GM19035 (cell line): ENCODE measurements around the gene CAVIN2.
A peak's percentile ranks its signal among the peaks of the same experiment; 100 is the strongest.

Experiments
- ATAC-seq: cut with Tn5 transposase; IDR thresholded peaks from one replicate; pipeline ENCODE4 v1.9.1; 2021; ENCODE audit not compliant: unreplicated experiment

The CAVIN2 gene, protein sequence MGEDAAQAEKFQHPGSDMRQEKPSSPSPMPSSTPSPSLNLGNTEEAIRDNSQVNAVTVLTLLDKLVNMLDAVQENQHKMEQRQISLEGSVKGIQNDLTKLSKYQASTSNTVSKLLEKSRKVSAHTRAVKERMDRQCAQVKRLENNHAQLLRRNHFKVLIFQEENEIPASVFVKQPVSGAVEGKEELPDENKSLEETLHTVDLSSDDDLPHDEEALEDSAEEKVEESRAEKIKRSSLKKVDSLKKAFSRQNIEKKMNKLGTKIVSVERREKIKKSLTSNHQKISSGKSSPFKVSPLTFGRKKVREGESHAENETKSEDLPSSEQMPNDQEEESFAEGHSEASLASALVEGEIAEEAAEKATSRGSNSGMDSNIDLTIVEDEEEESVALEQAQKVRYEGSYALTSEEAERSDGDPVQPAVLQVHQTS

DNA sequence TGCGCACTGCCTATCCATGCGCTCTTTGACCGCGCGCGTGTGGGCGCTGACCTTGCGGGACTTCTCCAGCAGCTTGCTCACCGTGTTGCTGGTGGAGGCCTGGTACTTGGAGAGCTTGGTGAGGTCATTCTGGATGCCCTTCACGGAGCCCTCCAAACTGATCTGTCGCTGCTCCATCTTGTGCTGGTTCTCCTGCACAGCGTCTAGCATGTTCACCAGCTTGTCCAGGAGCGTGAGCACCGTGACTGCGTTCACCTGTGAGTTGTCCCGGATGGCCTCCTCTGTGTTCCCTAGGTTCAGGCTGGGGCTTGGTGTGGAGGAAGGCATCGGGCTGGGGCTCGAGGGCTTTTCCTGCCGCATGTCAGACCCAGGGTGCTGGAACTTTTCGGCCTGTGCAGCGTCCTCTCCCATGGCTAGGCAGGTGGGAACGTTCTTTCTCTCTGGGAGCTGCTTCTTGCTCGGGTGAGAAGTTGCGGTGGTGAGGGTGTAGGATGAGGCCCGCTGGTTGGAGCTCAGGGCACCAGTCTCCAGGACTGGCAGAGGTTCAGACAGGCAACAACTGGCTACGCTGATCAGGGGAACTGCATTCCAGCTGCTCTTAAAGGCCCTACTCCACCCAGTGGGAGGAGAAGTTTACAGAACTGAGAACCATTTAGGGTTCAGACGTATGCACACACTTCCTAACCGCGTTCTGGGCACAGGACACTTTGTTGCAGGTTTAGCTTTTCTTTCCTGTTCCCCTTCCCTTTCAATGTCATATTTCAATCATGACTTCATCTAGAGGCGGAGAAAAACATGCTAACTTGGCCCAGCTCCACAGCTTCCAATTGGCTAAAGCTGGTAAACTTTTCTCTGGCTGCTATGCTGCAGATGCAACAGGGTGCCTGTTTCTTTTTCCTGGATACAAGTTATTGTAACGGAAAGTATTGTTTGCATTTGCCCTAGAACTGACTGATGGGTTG lies at the start of gene CAVIN2:
Gene CAVIN2, minus strand, starts transcription at position 574 of the 962 bp plus-strand sequence. Its CDS starts 163 bp downstream, at position 411.
- peak; percentile 48 for ATAC-seq

DNA sequence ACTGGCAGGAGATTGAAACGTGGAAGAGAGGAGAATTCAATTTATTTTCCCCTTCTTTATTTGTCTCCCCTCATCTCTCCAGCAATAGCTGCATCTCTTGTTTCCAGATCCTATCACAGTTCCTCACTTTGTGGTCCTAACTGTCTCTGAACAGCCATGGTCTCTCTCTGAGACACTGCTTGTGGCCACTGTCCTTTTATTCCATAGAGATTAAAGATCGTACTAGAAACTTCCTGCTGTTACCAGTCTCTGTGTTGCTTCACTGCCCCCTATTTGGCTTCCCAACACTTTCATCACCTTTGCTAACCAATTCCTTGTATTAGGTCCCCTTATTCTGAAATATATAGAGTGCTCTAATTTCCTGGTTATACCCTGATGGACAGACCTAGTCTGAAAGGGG lies 48.9 kb upstream of the CAVIN2 start:
- ATAC-seq: no peak

DNA sequence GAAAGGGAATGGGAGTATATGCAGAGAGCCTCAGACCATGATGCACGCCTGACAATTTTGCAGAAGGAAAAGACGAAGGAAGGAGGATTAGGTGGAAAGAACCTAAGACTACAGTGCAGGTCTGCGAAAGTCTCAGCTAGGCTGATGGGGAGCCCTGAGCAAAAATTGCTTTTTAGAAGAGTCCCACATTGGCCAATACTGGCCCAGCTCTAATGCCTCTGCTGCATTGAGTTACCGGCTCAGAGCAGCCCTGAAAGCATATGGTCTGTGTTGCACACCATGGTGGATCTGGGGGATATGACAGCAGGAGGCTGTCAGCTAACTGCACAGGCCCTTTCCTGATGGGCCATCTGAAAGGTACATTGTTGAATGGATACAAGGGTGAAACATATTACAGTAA lies 48.3 kb upstream of the CAVIN2 start:
- ATAC-seq: no peak

DNA sequence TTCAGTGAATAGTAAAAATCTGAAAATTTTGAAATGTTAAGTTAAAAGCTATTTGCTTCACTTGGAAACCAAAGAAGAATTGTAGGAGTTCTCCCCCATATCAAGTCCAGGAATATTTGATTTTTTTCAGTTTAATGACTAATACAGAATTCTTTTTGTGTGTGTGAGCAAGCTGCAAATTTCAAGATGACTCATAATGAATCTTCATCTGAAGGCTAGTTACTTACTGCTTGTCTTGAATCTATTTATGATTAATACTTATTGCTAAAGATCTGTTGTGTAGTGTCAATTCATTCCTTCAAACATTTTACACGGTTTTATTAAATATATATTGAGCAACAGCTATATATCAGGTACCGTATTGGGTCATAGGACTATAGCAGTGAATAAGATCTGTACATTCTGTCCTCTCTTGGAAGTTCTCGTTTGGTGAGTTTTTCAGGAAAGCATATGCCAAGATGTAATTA lies 47.8 kb upstream of the CAVIN2 start:
- ATAC-seq: no peak

DNA sequence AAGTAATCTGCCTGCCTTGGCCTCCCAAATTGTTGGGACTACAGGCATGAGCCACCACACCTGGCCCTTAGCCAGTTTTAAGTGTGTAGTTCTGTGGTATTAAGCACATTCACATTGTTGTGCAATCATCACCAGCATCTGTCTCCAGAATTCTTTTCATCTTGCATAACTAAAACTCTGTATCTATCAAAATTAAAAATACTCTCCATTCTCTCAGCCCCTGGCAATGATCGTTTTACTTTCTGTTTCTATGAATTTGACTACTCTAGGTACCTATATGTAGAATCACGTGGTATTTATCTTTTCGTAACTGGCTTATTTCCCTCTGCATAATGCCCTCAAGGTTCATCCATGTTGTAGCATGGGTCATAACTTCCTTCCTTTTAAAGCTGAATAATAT lies 45.5 kb upstream of the CAVIN2 start:
- ATAC-seq: no peak

DNA sequence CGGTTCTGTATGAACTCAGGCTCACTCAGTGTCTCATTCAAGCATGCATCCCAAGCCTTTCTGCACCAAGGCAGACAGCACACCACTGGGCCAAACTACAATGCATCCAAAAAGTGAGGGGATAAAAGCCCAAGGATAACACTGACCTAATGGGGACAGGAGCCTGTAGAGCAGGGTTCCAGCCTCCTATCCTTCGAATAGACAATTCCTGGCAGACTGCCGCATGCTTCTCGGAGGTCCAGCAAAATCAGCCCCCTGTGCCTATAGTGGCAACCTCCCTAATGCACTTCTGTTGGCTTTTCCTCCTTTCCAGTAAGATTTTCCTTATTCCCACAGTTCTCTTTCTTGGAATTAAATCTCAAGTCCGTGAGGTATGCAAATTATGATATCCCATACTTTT lies 44.8 kb upstream of the CAVIN2 start:
- ATAC-seq: no peak

DNA sequence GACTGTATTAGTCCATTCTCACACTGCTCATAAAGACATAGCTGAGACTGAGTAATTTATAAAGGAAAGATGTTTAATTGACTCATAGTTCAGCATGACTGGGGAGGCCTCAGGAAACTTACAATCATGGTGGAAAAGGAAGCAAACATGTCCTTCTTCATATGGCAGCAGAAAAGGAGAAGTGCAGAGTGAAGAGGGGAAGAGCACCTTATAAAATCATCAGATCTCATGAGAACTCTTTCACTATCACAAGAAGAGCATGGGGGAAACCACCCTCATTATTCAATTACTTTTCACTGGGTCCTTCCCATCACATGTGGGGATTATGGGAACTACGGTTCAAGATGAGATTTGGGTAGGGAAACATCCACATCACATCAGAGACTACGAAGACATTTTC lies 43.0 kb upstream of the CAVIN2 start:
- no peak for ATAC-seq

DNA sequence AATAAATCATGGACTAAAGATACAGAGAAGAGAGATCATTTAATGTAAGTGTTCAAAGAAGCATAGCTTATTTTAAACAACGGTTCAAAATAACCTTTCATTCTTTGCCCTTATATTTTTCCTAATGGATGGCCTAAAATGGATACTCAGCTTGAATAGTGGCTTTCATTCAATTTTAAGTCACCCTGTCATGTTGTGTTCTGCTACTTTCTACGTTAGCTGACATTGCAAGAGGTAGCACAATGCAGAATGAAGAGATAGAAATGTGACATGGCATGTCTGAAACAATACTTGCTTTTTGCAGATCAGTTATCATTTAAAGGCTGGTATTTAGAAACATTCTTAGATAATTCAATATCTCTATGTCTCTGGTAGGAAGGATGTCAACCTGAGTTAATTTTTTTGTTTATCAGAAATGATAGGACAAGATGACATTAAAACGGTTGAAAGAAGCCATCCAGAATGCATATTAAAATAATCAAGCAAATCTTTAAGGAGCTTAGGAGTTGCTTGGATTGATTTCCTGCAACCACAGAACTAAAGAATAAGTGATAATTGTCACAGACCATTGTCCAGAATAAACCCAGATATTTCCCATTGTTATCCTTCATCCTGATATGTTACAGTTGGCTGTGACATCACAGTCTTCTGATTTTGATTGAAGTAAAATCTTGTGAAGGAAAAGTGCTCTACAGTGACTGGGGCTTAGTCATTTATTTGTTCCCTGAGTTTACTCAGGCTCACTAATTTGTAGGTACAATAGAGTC lies 41.7 kb upstream of the CAVIN2 start:
- ATAC-seq: no peak

DNA sequence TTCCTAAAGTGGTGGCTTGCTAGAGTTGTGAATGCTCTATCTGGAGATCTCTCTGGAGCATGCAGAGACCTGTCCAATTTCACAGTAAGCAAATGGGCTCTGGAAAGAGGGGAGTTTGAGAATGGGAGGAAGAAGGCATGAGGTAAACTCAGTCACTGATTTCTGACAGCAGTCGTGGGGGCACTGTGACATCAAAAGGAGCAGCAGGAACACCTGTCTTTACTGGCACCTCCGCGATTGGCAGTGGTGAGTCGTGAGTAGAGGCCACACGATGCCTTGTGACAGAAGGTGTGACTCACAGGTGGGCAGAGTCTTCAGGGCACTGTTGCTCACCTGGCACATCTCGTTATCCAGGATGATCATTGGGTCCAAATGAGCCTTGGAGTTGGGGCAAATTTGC lies 38.8 kb upstream of the CAVIN2 start:
- no peak for ATAC-seq

DNA sequence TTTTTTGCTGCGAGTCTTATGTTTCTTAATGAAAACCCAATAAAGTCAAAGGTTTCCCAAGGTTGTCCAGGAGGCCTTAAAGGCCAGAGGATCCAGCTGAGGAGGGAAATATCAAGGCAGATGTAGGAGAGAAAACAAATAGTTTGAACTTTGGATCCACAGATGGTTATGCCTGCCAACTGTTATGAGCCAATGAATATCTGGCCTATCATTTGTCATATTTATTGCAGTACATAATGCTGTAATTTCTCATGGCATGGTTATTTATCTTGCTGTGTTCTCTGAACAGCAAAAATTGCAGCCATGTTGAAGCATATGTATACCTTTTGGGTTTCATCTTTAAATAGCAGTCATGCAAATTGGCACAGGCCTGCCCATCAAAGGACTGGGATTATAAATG lies 38.2 kb upstream of the CAVIN2 start:
- ATAC-seq: no peak

DNA sequence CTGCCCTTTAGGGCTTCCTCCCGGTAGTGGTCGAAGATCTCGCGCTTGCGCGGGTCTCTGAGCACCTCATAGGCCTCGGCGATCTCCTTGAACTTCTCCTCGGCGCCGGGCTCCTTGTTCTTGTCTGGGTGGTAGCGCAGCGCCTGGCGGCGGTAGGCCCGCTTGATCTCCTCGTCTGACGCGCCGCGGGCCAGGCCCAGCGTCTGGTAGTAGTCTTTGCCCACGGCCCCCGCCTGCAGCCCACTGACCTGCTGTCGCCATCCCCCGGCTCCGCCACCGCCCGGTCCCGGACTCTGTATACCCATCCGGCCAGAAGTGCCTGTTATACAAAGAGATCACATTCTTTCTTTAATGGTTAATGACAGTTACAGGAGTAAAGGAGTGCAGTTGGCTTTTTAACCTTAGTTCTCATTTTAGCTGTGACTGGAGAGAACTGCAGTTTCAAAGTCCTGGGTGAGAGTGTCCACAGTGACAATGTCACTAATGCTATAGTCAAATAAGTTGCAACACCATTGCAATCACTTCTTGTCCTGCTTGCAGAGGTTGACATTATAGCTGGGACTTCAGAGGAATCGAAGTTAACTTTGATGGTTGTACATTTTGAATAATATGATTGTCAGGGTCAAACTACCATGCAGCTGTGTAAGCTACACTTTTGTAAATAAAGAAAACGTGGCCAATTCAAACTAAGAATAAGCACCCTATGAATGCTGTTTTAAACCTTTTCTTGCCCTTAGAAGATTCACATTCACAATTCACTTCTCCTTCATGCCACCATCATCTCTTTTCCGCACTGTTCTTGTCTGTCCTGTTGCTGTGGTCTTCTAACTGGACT lies 35.3 kb upstream of the CAVIN2 start:
- no peak for ATAC-seq

DNA sequence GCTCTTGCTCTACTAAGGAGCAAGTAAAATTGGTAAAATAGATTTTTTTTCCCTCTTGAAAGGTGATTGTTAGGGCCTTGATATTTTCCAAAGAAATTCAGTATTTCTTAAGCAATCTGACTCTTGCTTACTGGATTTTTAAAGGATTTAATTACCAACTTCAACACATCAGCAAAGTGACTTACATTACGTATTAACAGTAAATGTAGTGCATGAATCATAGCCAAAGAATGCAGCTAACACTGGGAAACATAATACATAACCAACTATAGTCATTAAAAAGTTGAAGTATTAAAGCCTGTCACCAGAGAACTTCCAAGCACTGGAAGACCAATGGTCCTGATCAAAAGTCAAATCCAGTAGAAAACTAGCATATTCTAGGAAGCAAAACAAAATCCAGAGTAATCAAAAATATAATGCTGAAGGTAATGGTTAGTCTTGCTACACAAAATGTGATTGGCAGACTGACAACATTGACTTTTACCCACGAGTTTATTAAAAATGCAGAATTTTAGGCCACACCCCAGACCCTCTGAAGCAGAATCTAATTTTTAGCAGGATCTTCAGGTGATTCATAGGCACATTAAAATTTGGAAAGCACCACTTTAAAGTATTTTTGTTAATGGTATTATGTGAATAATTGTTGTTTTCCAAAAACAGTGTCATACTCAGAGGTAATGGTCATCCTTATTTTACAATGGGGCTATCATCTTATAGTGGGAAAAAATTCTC lies 31.8 kb upstream of the CAVIN2 start:
- no peak for ATAC-seq

DNA sequence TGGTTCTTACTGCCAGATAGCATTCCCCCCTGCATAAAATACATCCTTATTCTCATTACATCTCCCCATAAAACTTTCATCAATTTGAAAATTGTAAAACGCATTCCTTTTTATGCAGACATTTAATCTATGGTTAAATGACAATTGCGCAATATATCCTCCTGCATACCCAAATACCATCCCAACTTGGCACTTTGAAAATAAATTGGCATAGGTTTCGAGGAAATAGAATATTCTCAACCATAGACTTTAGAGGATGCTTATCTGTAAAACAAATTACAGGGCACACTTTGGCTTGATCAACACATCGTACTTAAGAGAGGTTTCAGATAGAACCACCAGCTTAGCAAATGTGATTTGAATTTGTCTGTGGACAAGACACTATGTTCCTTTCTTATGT lies 31.0 kb upstream of the CAVIN2 start:
- no peak for ATAC-seq

DNA sequence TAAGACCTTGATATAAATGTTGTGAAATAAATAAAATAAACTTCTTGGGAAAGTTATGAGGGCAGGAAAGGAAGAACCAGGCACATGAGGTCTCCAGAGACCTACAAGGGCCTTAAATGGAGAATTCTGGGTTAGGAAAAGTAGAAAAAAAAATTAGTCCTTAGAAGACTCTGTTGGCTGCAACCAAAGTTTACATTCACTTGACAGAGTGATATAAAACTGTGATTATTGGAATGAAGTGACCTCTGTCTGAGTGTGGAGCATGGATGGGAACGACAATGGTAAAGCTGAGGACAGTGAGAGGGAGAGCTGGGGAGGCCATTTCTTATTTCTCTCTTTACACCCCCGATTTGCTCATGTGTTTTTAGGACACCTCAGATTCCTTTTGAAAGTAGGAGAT lies 29.0 kb upstream of the CAVIN2 start:
- ATAC-seq: no peak

DNA sequence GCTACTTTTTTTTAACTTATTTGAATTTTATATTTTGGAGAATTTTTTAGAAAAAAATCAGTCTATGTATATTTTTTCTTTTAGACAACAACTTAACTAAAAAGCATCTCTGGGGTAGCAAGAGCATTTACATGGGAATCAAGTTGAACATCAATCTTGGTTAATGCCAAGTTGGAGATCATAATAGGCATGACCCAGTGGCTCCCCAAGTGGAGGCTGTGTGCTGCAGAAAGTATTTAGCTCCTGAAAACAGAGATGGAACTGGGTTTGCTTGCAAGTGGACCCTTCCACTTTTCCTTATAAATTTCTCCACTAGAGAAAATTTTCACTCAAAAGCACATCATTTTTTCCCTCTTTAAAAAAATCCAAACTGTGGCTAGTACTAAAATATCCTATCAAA lies 23.9 kb upstream of the CAVIN2 start:
- no peak for ATAC-seq

DNA sequence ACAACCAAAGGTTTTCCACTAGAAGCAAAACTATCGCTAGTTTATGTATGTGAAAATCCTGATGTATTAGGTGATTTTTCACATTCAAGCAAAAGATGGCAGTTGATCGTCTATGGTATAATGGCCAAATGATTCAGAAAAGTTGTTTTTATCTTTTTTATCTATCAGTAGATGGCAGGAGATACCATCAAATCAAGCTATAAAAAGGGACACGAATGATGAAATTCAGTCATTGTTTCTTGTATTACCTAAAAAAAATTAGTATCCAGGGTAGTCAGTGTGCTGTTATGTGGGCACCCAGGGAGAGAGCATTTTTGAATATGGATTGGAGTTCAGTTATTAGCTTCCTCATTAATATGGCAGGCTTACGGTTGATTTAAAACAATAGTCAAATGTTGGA lies 22.9 kb upstream of the CAVIN2 start:
- no peak for ATAC-seq

DNA sequence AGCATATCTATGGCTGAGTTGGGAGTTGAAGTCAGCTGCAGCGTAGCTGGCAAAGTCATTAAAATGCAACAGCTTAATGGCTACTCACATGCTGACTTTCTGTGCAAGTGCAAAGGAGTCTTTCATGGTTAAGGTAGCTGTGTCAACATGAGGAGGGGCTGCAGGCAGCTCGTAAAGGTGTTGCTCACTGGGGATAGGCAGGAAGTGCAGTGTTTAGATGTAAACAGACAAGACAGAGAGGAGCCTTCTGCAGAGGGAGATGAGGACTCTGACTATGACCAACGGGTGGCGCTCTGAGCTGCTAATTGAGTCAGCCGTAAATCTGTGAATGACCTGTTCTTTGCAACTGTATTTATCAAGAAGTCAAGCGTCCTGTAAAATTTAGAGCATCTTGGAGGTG lies 22.3 kb upstream of the CAVIN2 start:
- ATAC-seq: no peak

DNA sequence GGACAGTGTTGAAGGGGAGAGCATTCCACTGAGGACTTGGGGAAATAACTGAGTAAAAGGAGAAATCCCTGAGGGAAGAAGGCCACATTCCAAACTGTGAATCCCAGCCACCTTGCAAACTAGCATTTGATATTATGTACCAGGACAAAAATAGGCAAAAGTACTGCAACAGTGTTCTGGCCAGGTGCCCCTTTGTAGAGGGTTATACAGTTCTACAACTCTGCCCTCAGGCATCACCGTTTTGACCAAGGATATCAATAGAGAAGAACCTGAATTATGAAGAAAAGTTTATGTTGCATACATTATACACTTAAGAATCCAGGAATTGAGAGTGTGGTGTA lies 20.6 kb upstream of the CAVIN2 start:
- no peak for ATAC-seq

DNA sequence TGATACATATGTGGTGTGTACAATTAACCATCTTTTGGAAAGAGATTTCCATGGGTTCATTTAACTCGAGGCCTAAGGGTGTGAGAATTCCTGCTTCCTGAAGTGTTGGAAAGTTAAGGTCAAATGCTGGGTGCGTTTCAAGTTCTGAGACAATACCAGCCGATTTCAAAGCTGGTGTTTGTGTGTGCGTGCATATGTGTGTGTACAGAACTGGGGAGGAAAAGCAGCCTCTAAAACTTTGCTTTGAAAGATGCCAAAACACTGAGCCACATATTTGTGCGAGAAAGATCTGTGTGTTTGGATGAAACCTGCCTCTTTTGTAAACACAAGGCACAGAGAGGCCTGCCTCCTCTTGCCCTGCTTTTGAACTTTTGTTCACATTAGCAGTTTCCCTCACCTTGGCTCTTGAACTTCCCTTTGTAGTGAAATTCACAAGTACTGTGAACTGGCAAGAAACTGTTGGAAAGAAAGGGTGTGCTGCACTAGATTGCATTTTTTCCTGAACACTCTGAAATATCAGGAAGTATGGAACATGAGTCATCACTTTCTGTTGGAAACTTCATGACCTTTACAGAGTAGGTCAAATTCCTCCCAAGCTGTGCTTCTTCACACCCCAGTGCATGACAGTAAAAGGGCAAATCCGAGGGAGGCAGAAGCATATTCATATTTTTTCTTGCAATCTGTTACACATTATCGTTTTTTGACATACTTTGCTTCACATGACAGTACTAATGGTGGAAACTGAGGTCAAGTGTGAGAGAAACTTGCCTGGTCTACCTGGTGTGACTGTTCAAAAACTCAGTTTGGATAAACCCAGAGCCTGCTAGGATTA lies 20.0 kb upstream of the CAVIN2 start:
- no peak for ATAC-seq
